MM.1S (cell line): ENCODE data around the gene PCYOX1L.

Experiments used
- DNase-seq: peaks from one replicate; pipeline ENCODE4 v3.0.0-alpha.2; 2015
- H2AFZ ChIP-seq: fragments of 300-600 bp; sonication (generic); 2 replicates; pipeline ENCODE4 v1.6.0; 2016; ENCODE audit warnings: antibody characterized with exemption, low read length
- H3F3A ChIP-seq: fragments of 300-600 bp; sonication (generic); 2 replicates; pipeline ENCODE4 v1.6.1; 2016; ENCODE audit warnings: mild to moderate bottlenecking, antibody characterized with exemption, low read length, moderate library complexity, mixed read lengths; ENCODE audit not compliant: insufficient read depth
- H3K27ac ChIP-seq: fragments of 300-600 bp; sonication (generic); 2 replicates; pipeline ENCODE4 v1.5.1; 2016; ENCODE audit warnings: mild to moderate bottlenecking, low read length
- H3K27me3 ChIP-seq: fragments of 300-600 bp; sonication (generic); replicated peaks from 2 replicates; pipeline ENCODE4 v1.6.0; 2016; ENCODE audit warnings: low read length; ENCODE audit not compliant: insufficient read depth
- H3K36me3 ChIP-seq: fragments of 300-600 bp; sonication (generic); replicated peaks from 2 replicates; pipeline ENCODE4 v1.6.1; 2016; ENCODE audit warnings: mild to moderate bottlenecking, low read length, mixed read lengths; ENCODE audit not compliant: insufficient read depth
- H3K4me1 ChIP-seq: fragments of 300-600 bp; sonication (generic); 2 replicates; pipeline ENCODE4 v1.6.1; 2016; ENCODE audit warnings: low read length, mixed read lengths
- H3K4me2 ChIP-seq: fragments of 300-600 bp; sonication (generic); 2 replicates; pipeline ENCODE4 v1.6.0; 2016; ENCODE audit warnings: low read depth, low read length
- H3K4me3 ChIP-seq: fragments of 300-600 bp; sonication (generic); 2 replicates; pipeline ENCODE4 v1.5.1; 2016; ENCODE audit warnings: low read length, mixed read lengths
- H3K79me2 ChIP-seq: fragments of 300-600 bp; sonication (generic); 2 replicates; pipeline ENCODE4 v1.6.1; 2016; ENCODE audit warnings: mixed run types, low read length, mixed read lengths
- H3K9ac ChIP-seq: fragments of 300-600 bp; sonication (generic); 2 replicates; pipeline ENCODE4 v1.6.1; 2016; ENCODE audit warnings: low read length, mixed read lengths
- H3K9me2 ChIP-seq: fragments of 300-600 bp; sonication (generic); replicated peaks from 2 replicates; pipeline ENCODE4 v1.6.1; 2016; ENCODE audit warnings: mild to moderate bottlenecking, low read length, mixed read lengths; ENCODE audit not compliant: insufficient read depth
- H3K9me3 ChIP-seq: fragments of 300-600 bp; sonication (generic); replicated peaks from 2 replicates; pipeline ENCODE4 v1.6.1; 2016; ENCODE audit warnings: mild to moderate bottlenecking, low read length, mixed read lengths; ENCODE audit not compliant: insufficient read depth
- H4K20me1 ChIP-seq: fragments of 300-600 bp; sonication (generic); 2 replicates; pipeline ENCODE4 v1.6.1; 2016; ENCODE audit warnings: mild to moderate bottlenecking, low read length, moderate library complexity, mixed read lengths; ENCODE audit not compliant: insufficient read depth
- CTCF ChIP-seq: fragments of 300-600 bp; sonication (generic); IDR thresholded peaks from 2 replicates; pipeline ENCODE4 v1.5.1; 2016; ENCODE audit warnings: antibody characterized with exemption, low read length, mixed read lengths
- EZH2 ChIP-seq: fragments of 300-600 bp; sonication (generic); optimal IDR thresholded peaks from 2 replicates; pipeline ENCODE3; 2017; ENCODE audit warnings: low read depth, mild to moderate bottlenecking, antibody characterized with exemption, low read length, mixed read lengths
- EZH2phosphoT487 ChIP-seq: fragments of 300-600 bp; sonication (generic); IDR thresholded peaks from 2 replicates; pipeline ENCODE4 v1.6.1; 2018; ENCODE audit warnings: antibody characterized with exemption, low read length

The PCYOX1L gene

GRCh38 chr5:149340920-149341319 lies 16.9 kb upstream of the PCYOX1L start:
- H3K36me3 ChIP-seq, result no peaks in the 10 kb centered on the region
- H3K79me2 ChIP-seq, result peaks cover 6% of the 10 kb centered on the region
- no peak overlapping the region for H3K27ac ChIP-seq
- TF ChIP-seq EZH2phosphoT487 (no peak), EZH2 (no peak), CTCF (no peak)
- no peaks in the 10 kb centered on the region for H3K9me3 ChIP-seq
- DNase-seq, result no peak
- no peaks in the 10 kb centered on the region for H3K9me2 ChIP-seq
- H3K4me3 ChIP-seq, result no peak overlapping the region
- no peaks in the 10 kb centered on the region for H3K4me1 ChIP-seq
- H3F3A ChIP-seq, result peaks cover 2% of the 10 kb centered on the region; the same call in 1 of the 2 replicates
- H3K9ac ChIP-seq, result no peak overlapping the region
- no peaks in the 10 kb centered on the region for H3K27me3 ChIP-seq
- no peaks in the 10 kb centered on the region for H4K20me1 ChIP-seq
- no peak overlapping the region for H3K4me2 ChIP-seq
- no peak overlapping the region for H2AFZ ChIP-seq

GRCh38 chr5:149341876-149342275 lies 16.0 kb upstream of the PCYOX1L start:
- H4K20me1 ChIP-seq, result no peaks in the 10 kb centered on the region
- H3K4me2 ChIP-seq, result no peak overlapping the region
- peaks cover under 1% of the 10 kb centered on the region; the same call in 1 of the 2 replicates for H3K4me1 ChIP-seq
- TF ChIP-seq EZH2 (no peak), EZH2phosphoT487 (no peak), CTCF (no peak)
- no peak overlapping the region for H3K27ac ChIP-seq
- H3K27me3 ChIP-seq, result no peaks in the 10 kb centered on the region
- peaks cover 10% of the 10 kb centered on the region for H3F3A ChIP-seq
- no peak overlapping the region for H3K9ac ChIP-seq
- no peak overlapping the region for H3K4me3 ChIP-seq
- peaks cover 14% of the 10 kb centered on the region for H3K79me2 ChIP-seq
- no peaks in the 10 kb centered on the region for H3K36me3 ChIP-seq
- DNase-seq, result no peak
- H3K9me2 ChIP-seq, result no peaks in the 10 kb centered on the region
- H3K9me3 ChIP-seq, result no peaks in the 10 kb centered on the region
- H2AFZ ChIP-seq, result no peak overlapping the region

- Histone ChIP-seq H3K79me2 (peaks cover 37% of the 10 kb centered on the region), H3K27me3 (no peaks in the 10 kb centered on the region), H3K4me1 (peaks cover 23% of the 10 kb centered on the region), H3K9me2 (no peaks in the 10 kb centered on the region), H4K20me1 (no peaks in the 10 kb centered on the region), H3K9ac (no peak overlapping the region), H3K4me3 (no peak overlapping the region), H2AFZ (no peak overlapping the region), H3K4me2 (no peak overlapping the region; the same call in 1 of the 2 replicates), H3F3A (peaks cover 25% of the 10 kb centered on the region), H3K27ac (no peak overlapping the region), H3K36me3 (no peaks in the 10 kb centered on the region; the same call in 1 of the 2 replicates), H3K9me3 (no peaks in the 10 kb centered on the region)
- no peak for DNase-seq
- TF ChIP-seq CTCF (no peak), EZH2phosphoT487 (no peak)
These were observed 13.7 kb upstream of the PCYOX1L start for GRCh38 chr5:149344151-149344550.
